NCI-H510A (cell line): Measurements from ENCODE around the gene TSHZ1.

Experiments used
- DNase-seq: peaks from one replicate; lab custom pipeline; 2025; lab: John Stamatoyannopoulos, UW

Gene TSHZ1

GRCh38 chr18:75249175-75249518 is 38.5 kb downstream of the TSHZ1 start:
- DNase-seq: no peak

DNA sequence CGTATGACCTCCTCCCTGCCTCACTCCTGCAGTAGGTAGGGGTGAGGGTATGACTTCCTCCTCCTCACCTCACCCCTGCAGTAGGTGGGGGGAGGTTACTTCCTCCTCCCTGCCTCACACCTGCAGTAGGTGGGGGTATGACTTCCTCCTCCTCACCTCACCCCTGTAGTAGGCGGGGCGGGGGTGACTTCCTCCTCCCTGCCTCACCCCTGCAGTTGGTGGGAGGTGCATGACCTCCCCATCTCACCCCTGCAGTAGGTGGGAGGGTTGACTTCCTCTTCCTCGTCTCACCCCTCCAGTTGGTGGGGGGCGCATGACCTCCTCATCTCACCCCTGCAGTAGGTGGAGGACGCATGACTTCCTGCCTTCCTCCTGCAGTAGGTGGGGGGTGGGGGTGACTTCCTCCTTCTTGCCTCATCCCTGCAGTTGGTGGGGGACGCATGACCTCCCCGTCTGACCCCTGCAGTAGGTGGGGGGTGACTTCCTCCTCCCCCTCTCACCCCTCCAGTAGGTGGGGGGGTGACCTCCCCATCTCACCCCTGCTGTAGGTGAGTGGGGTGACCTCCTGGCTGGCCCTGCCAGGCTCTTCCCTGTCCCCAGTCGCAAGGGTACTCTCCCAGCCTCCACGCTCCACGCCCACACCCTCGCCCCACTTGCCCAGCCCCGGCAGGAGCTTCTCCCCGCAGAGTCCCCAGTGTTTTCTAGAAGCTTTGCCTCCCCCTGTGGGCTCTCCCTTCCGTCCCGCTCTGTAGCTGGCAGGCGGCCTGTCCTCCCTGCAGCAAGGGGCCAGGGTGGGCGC is 39.3 kb downstream of the TSHZ1 start:
- no peak for DNase-seq

DNA sequence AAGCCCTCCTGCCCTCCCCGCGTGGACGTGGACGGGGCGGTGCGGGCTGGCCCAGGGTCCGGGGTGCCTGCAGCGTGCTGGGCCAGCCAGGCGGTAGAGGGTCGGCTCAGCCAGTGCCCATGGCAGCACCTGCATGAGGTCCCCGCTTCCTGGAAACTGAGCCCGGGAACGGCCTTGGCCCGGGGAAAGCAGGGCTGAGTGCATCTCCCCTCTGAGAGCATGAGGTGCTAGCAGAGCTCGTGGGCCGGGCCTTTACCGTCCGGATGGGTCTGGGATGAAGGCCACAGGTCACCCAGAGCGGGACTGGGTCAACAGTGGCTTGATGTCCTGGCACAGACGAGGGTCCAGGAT is 39.8 kb downstream of the TSHZ1 start:
- DNase-seq: no peak

DNA sequence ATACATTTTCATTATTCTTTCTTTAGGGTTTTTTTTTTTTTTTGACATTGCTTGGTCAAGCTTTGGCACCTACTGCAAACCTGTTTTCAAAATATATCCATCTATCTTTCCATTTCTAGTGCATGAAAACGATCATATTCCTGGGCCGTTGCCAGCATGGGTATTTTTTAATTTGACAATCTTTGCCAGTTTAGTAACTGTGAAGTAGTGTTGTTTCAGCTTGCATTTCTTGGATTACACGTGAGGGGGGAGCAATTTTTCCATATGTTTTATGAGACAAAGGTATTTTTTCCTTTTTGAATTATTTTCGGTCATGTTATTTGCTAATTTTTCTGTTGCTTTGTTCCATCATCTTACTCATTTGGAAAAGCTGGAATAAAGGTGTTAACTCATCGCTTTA is 40.9 kb downstream of the TSHZ1 start:
- no peak for DNase-seq

- no peak for DNase-seq
These were observed 41.5 kb downstream of the TSHZ1 start for GRCh38 chr18:75252136-75252535.

DNA sequence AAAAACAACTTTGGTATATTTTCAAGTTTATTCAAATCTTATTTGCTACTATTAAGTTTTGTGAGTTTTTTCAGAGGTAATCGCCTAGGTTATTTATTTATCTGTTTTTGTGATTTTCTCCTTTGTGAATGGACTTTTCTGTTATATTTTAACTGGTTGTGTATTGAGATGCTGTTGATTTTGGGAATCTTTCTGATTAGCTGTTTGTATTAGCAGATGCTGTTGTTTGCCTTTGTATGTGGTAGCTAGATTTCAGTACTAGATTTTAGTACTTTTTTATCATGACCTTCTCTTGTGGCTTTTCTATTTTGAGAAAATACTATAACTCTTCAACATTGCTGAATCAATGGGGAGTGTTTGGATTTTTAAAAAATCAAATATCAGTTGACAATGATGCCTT is 42.4 kb downstream of the TSHZ1 start:
- DNase-seq: no peak

DNA sequence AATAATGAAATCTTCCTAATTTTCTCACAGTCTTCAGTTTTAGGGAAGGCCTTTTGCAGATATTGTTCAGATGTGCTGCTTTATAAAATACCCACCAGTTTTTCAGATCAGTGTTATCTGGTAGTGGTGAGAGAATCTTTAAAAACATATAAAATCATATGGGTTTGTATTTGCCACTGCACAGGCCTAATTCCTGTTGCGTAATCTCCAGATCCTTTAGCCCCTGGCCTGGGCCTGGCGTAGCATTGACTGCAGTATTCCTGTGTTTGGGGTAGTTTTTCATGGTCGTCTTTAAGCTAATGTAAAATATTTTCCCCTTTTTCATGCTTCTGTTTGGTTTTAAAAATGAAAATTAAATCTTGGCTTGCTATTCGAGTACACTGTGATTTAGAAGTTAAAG is 43.2 kb downstream of the TSHZ1 start:
- DNase-seq: no peak

- DNase-seq: no peak
These were observed 44.5 kb downstream of the TSHZ1 start for GRCh38 chr18:75255094-75255493.

DNA sequence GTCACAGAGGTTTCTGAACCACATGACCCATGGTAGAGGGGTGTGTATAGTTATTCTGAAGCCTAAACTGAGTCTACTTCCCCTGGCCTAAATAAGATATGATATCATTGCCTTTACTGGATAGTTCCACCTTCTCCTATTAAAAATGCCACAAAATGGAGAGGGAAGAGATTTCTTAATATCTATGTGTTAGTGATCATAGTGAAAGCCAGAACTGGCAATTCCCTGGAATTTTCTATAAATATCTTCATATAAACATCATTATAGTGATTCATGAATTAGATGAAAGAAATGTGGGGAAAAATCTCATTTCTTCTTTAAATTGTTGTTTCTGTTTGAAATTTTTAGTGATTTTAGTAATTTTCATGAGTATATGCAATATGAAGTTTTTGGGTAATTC is 45.8 kb downstream of the TSHZ1 start:
- no peak for DNase-seq

DNA sequence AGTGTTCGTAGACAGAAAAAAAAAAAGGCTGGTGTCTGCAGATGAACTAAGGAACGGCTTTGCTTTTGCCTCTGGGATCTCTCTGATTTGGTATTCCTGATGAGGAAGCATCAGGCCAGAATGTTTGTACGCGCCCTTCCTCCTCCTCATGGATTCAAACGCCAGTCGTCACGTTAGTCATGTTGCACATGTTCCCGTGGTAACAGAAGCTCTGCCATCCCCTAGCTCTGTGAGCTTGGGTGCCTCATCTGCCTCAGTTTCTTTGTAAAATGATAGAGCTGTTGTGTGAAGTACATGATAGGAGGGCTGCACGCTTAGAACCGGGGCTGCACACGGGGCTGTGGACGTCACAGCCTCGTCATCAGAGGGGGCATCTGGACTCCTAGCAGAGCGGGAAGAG is 47.0 kb downstream of the TSHZ1 start:
- no peak for DNase-seq

GRCh38 chr18:75261430-75262223 is 51.0 kb downstream of the TSHZ1 start:
- no peak for DNase-seq

GRCh38 chr18:75262511-75262910 is 51.9 kb downstream of the TSHZ1 start:
- DNase-seq: no peak

- no peak for DNase-seq
These were observed 53.6 kb downstream of the TSHZ1 start for GRCh38 chr18:75264195-75264594.

- DNase-seq: no peak
These were observed 54.5 kb downstream of the TSHZ1 start for GRCh38 chr18:75264926-75265597.

GRCh38 chr18:75265872-75266271 is 55.3 kb downstream of the TSHZ1 start:
- no peak for DNase-seq

GRCh38 chr18:75267643-75268363 is 57.2 kb downstream of the TSHZ1 start:
- DNase-seq: no peak

GRCh38 chr18:75268364-75268646 is 57.7 kb downstream of the TSHZ1 start:
- DNase-seq: no peak

- peak; percentile 77 for DNase-seq
These were observed 58.6 kb downstream of the TSHZ1 start for GRCh38 chr18:75269124-75269680.

DNA sequence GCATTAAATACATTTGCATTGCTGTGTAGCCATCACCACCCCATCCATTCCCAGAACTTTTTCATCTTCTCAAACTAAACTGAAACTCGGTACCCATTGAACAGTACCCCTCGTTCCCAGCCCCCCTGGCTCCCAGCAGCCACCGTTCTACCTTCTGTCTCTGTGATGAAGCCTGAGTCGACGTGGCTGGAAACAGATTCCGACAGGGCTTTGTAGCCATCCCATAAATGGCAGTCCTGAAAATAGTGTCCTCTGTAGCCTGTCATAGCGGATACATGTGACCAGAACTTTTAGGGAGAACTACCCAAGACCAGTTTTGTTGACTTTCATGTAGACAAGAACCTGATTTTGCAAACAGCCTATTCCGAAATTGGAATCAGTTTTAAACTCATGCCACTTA is 59.1 kb downstream of the TSHZ1 start:
- DNase-seq: no peak

- DNase-seq: no peak
These were observed 61.4 kb downstream of the TSHZ1 start for GRCh38 chr18:75271952-75272351.

GRCh38 chr18:75273817-75274216 is 63.2 kb downstream of the TSHZ1 start:
- no peak for DNase-seq

GRCh38 chr18:75275226-75275625 is 64.6 kb downstream of the TSHZ1 start:
- no peak for DNase-seq
